Suppressor macrophage treated with lipopolysaccharide for 1 hour (primary cell): ENCODE data around the gene SCAANT1.

Experiments used
- DNase-seq, 3 donors: peaks; one replicate each; pipeline ENCODE4 v3.0.0-alpha.2; 2020 to 2022

The SCAANT1 gene

GRCh38 chr3:63896332-63897030 lies 15.7 kb downstream of the SCAANT1 start:
- peak in 2 of 3 donors; percentile 14 to 22 for DNase-seq

GRCh38 chr3:63895422-63896189 lies 16.6 kb downstream of the SCAANT1 start:
- DNase-seq: no peak

GRCh38 chr3:63892773-63893352 lies 19.3 kb downstream of the SCAANT1 start:
- DNase-seq: no peak

- DNase-seq: no peak
These were observed 20.7 kb downstream of the SCAANT1 start for GRCh38 chr3:63891518-63891917.

- DNase-seq: no peak
These were observed 25.3 kb downstream of the SCAANT1 start for GRCh38 chr3:63886858-63887257.

GRCh38 chr3:63880653-63881052 lies 31.5 kb downstream of the SCAANT1 start:
- no peak for DNase-seq

GRCh38 chr3:63878394-63879060 lies 33.7 kb downstream of the SCAANT1 start:
- no peak for DNase-seq

GRCh38 chr3:63877737-63878393 lies 34.3 kb downstream of the SCAANT1 start:
- DNase-seq: no peak

- DNase-seq: no peak
These were observed 35.9 kb downstream of the SCAANT1 start for GRCh38 chr3:63876260-63876659.

GRCh38 chr3:63875510-63875909 lies 36.7 kb downstream of the SCAANT1 start:
- DNase-seq: no peak

- peak; percentile 26 to 48 (median 39) for DNase-seq
These were observed 37.4 kb downstream of the SCAANT1 start for GRCh38 chr3:63874769-63875168.

- DNase-seq: no peak
These were observed 39.9 kb downstream of the SCAANT1 start for GRCh38 chr3:63872135-63872924.

GRCh38 chr3:63870615-63871005 lies 41.6 kb downstream of the SCAANT1 start:
- DNase-seq: no peak

- no peak for DNase-seq
These were observed 42.1 kb downstream of the SCAANT1 start for GRCh38 chr3:63869940-63870614.

- DNase-seq: no peak
These were observed 45.0 kb downstream of the SCAANT1 start for GRCh38 chr3:63867225-63867624.

- peak; percentile 39 to 68 (median 50) for DNase-seq
These were observed 47.2 kb downstream of the SCAANT1 start for GRCh38 chr3:63864965-63865327.

- DNase-seq: peak; percentile 49 to 79 (median 68)
These were observed 47.9 kb downstream of the SCAANT1 start for GRCh38 chr3:63864008-63864964.

- DNase-seq: peak; percentile 71 to 88 (median 83)
These were observed 48.8 kb downstream of the SCAANT1 start, which contains the start of the genes ATXN7 and THOC7 for GRCh38 chr3:63863150-63864007. TSS of gene ATXN7 (plus strand) at chr3:63863867. CDS start at chr3:63912599, 48,732 bp downstream. TSS of gene THOC7 (minus strand) at chr3:63863805. CDS start at chr3:63863790, 15 bp downstream.

GRCh38 chr3:63862804-63863149 lies 49.4 kb downstream of the SCAANT1 start:
- DNase-seq: no peak
